Endothelial cell of umbilical vein (primary cell): Measurements from ENCODE around the gene POLR2H. TPM values are rescaled to one million over a fixed set of nuclear protein-coding genes. Genes with fewer than 3 reads are reported as not detected.

Experiments used
- BruUV-seq: library from RNA; stranded (reverse); fragments of 400-500 nt; replicated peaks from 2 replicates; lab custom pipeline; 2021; lab: Mats Ljungman, UMichigan
- CTCF ChIA-PET: fragments of 300-600, 350-600 bp; sonication (Branson Sonifier 250); formaldehyde crosslinking; loops from one replicate; lab custom pipeline; 2021; ENCODE audit warnings: antibody characterized with exemption, inconsistent platforms; lab: Charles Lee
- POLR2A ChIA-PET: fragments of 300-600, 350-600 bp; sonication (Branson Sonifier 250); formaldehyde crosslinking; loops from one replicate; lab custom pipeline; 2021; ENCODE audit warnings: antibody characterized with exemption, inconsistent platforms; lab: Charles Lee
- DNase-seq: peaks from one replicate; pipeline ENCODE4 v3.0.0-alpha.2; 2011; ENCODE audit warnings: low read depth, low spot score
- FAIRE-seq: peaks from 2 replicates; lab custom pipeline; 2011; peaks lifted over from hg19 to GRCh38; lab: Jason Lieb, UNC
- H2AFZ ChIP-seq: 2 replicates; pipeline ENCODE4 v1.6.0; 2012; ENCODE audit warnings: low read depth, low read length, control low read depth, inconsistent platforms
- H3K27ac ChIP-seq: 2 replicates; pipeline ENCODE4 v1.5.1; 2011; ENCODE audit warnings: low read depth, mild to moderate bottlenecking, control low read depth, low read length, moderate library complexity; ENCODE audit not compliant: insufficient read depth
- H3K27me3 ChIP-seq, 2 experiments: 2 replicates each; pipeline versions ENCODE4 v1.6.0 to v1.6.1; 2011; ENCODE audit warnings: low read length in 2 of 2, mixed read lengths in 1 of 2; ENCODE audit not compliant: control insufficient read depth in 2 of 2, insufficient read depth in 2 of 2
- H3K36me3 ChIP-seq, 2 experiments: 2 replicates in 1 of 2; 3 replicates in 1 of 2; pipeline ENCODE4 v1.5.1; 2011; ENCODE audit warnings: low read length in 2 of 2, mild to moderate bottlenecking in 1 of 2, moderate library complexity in 1 of 2; ENCODE audit not compliant: control insufficient read depth in 2 of 2, insufficient read depth in 2 of 2; ENCODE audit errors: extremely low read depth in 1 of 2
- H3K4me1 ChIP-seq: 3 replicates; pipeline ENCODE4 v1.5.1; 2011; ENCODE audit warnings: mild to moderate bottlenecking, low read length; ENCODE audit not compliant: control insufficient read depth, insufficient read depth; ENCODE audit errors: extremely low read depth
- H3K4me2 ChIP-seq: 2 replicates; pipeline ENCODE4 v1.6.1; 2011; ENCODE audit warnings: low read length, control low read depth, mixed read lengths; ENCODE audit not compliant: insufficient read depth
- H3K4me3 ChIP-seq, 3 experiments: fragments of 200-600 bp in 1 of 3; sonication (generic), shearing (Covaris generic) in 1 of 3; replicated peaks in 1 of 3; 2 replicates each; pipeline ENCODE4 v1.5.1; 2011 to 2016; ENCODE audit warnings: control low read depth in 3 of 3, low read length in 3 of 3, mild to moderate bottlenecking in 2 of 3, inconsistent platforms in 1 of 3, low read depth in 1 of 3, moderate library complexity in 1 of 3; ENCODE audit not compliant: insufficient read depth in 1 of 3
- H3K79me2 ChIP-seq: 2 replicates; pipeline ENCODE4 v1.6.0; 2012; ENCODE audit warnings: low read length, inconsistent platforms; ENCODE audit not compliant: control insufficient read depth, insufficient read depth
- H3K9ac ChIP-seq: replicated peaks from 2 replicates; pipeline ENCODE3; 2011; ENCODE audit warnings: low read length, control low read depth; ENCODE audit not compliant: insufficient read depth; ENCODE audit errors: extremely low read depth
- H3K9me1 ChIP-seq: replicated peaks from 3 replicates; pipeline ENCODE4 v1.6.0; 2011; ENCODE audit warnings: mild to moderate bottlenecking, low read length; ENCODE audit not compliant: control insufficient read depth, insufficient read depth; ENCODE audit errors: extremely low read depth
- H3K9me3 ChIP-seq: replicated peaks from 2 replicates; pipeline ENCODE4 v1.5.1; 2012; ENCODE audit warnings: low read length, inconsistent platforms; ENCODE audit not compliant: control insufficient read depth, insufficient read depth
- H4K20me1 ChIP-seq: replicated peaks from 2 replicates; pipeline ENCODE3; 2011; ENCODE audit warnings: mild to moderate bottlenecking, low read length; ENCODE audit not compliant: control insufficient read depth, insufficient read depth; ENCODE audit errors: extremely low read depth
- EZH2 ChIP-seq: IDR thresholded peaks from 2 replicates; pipeline ENCODE4 v1.6.1; 2012; ENCODE audit warnings: borderline replicate concordance, low read depth, mild to moderate bottlenecking, moderate library complexity, low read length, inconsistent platforms; ENCODE audit not compliant: severe bottlenecking
- FOS ChIP-seq: IDR thresholded peaks from 2 replicates; pipeline ENCODE4 v1.6.1; 2011; ENCODE audit warnings: mild to moderate bottlenecking, low read length, moderate library complexity, borderline replicate concordance; ENCODE audit not compliant: insufficient read depth
- GATA2 ChIP-seq: IDR thresholded peaks from 2 replicates; pipeline ENCODE4 v1.7.0; 2011; ENCODE audit warnings: low read depth, mild to moderate bottlenecking, moderate library complexity, mixed read lengths, low read length; ENCODE audit not compliant: insufficient read length, insufficient read depth
- MYC ChIP-seq: IDR thresholded peaks from one replicate; pipeline ENCODE4 v1.6.1; 2011; ENCODE audit warnings: mild to moderate bottlenecking, low read depth, low read length
- POLR2A ChIP-seq: IDR thresholded peaks from 2 replicates; pipeline ENCODE4 v1.6.1; 2012; ENCODE audit warnings: low read depth, mild to moderate bottlenecking, control low read depth, low read length
- POLR2AphosphoS5 ChIP-seq: IDR thresholded peaks from 2 replicates; pipeline ENCODE4 v1.6.1; 2012; ENCODE audit warnings: low read depth, mild to moderate bottlenecking, control low read depth, low read length, moderate library complexity; ENCODE audit not compliant: insufficient read depth
- dilution Hi-C: fragments of 300-500 bp; cut with MboI; formaldehyde crosslinking; loops from one replicate; pipeline ENCODE4 v1.15.0; 2019; ENCODE audit warnings: low sequenced_read_pairs; ENCODE audit not compliant: extremely low pct_ligation_motif_present
- intact Hi-C: fragments of 100-400 bp; cut with micrococcal nuclease; formaldehyde crosslinking; loops from one replicate; pipeline ENCODE4 v1.10.0; 2022
- polyA plus RNA-seq, 4 experiments: library from polyadenylated mRNA; depleted of rRNA in 3 of 4; stranded (reverse) in 3 of 4; unstranded in 1 of 4; fragments of >200 nt; gene quantifications; 2 replicates each; pipeline versions ENCODE4 v1.2.1 to v1.2.3, GENCODE V29; 2011 to 2012; ENCODE audit warnings: missing spikeins in 1 of 4
- total RNA-seq: library from RNA; stranded (reverse); gene quantifications from 2 replicates; pipeline ENCODE4 v1.2.3, GENCODE V29; 2021
- TF ChIP-seq, protein P1 (sequence below): IDR thresholded peaks from 2 replicates; pipeline ENCODE4 v1.6.1; 2011; ENCODE audit not compliant: insufficient read depth, insufficient read length
- TF ChIP-seq, protein P2 (sequence below), 2 donors: IDR thresholded peaks; 1 replicate in 1 of 2; 2 replicates in 1 of 2; pipeline ENCODE4 v1.5.1; 2011; ENCODE audit warnings: low read length in 2 of 2, mild to moderate bottlenecking in 2 of 2, moderate library complexity in 2 of 2, control low read depth in 1 of 2, inconsistent platforms in 1 of 2, low read depth in 1 of 2; ENCODE audit not compliant: insufficient read depth in 1 of 2; ENCODE audit errors: extremely low read depth in 1 of 2

Gene POLR2H
- total and polyA plus RNA-seq, 2 donors (not counting 3 experiments of a cell fraction or from before 2014, with no cell fraction given), result 89.0 to 276 TPM

DNA sequence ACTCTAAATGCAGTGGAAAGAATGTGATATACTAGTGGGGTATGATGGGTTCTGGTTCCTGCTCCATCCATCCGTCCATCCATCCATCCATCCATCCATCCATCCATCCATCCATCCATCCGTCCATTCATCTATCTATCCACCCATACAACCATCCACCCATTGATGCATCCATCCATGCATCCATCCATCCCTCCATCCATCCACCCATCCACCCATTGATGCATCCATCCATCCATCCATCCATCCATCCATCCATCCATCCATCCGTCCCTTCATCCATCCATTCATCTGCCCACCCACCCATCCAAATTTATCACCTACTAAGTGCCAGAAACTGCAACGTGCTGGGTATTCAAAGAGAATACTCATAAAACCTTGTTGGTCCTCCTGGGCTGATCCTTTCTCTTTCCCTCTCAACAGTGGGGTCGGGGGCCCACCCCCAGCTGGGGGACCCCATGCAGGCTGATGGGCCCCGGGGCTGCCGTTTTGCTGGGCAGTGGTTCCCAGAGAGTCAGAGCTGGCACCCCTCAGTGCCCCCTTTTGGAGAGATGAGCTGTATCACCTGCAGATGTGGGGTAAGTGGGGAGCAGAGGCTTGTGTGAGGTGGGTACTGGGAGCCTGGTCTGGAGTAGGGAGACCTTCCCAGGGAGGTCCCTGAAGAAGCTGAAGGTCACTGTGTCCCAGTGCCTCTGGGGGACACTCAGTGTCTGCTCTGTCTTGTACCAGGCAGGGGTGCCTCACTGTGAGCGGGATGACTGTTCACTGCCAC is 26.8 kb downstream of the POLR2H start:
- Histone ChIP-seq H3K27ac (no peak overlapping the region), H3K9ac (no peak overlapping the region), H3K36me3 (no peaks in the 10 kb centered on the region), H3K4me3 (no peak overlapping the region), H3K4me2 (no peak overlapping the region), H4K20me1 (no peaks in the 10 kb centered on the region), H3K79me2 (no peaks in the 10 kb centered on the region), H3K9me3 (no peaks in the 10 kb centered on the region), H3K9me1 (no peaks in the 10 kb centered on the region), H3K27me3 (peaks cover 12 to 18% of the 10 kb centered on the region in 2 experiments), H3K4me1 (no peaks in the 10 kb centered on the region), H2AFZ (no peak overlapping the region)
- BruUV-seq, result no TSS peak
- dilution Hi-C loops, result no loop called here
- ChIA-PET CTCF (interaction anchor here (1.6 to 6.9 kb wide), 2 partner anchors 16 to 154 kb away, joined by 4 to 52 read pairs; no protein-coding TSS in a partner anchor), POLR2A (no interaction called here)
- FAIRE-seq, result no peak
- intact Hi-C loops, result no loop called here
- DNase-seq, result no peak
- TF ChIP-seq GATA2 (no peak), EZH2 (no peak), MYC (no peak), FOS (no peak), POLR2A (no peak), POLR2AphosphoS5 (no peak)
- TF ChIP-seq, protein P1, sequence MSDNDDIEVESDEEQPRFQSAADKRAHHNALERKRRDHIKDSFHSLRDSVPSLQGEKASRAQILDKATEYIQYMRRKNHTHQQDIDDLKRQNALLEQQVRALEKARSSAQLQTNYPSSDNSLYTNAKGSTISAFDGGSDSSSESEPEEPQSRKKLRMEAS, result no peak
- TF ChIP-seq, protein P2, sequence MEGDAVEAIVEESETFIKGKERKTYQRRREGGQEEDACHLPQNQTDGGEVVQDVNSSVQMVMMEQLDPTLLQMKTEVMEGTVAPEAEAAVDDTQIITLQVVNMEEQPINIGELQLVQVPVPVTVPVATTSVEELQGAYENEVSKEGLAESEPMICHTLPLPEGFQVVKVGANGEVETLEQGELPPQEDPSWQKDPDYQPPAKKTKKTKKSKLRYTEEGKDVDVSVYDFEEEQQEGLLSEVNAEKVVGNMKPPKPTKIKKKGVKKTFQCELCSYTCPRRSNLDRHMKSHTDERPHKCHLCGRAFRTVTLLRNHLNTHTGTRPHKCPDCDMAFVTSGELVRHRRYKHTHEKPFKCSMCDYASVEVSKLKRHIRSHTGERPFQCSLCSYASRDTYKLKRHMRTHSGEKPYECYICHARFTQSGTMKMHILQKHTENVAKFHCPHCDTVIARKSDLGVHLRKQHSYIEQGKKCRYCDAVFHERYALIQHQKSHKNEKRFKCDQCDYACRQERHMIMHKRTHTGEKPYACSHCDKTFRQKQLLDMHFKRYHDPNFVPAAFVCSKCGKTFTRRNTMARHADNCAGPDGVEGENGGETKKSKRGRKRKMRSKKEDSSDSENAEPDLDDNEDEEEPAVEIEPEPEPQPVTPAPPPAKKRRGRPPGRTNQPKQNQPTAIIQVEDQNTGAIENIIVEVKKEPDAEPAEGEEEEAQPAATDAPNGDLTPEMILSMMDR (IDR thresholded peaks at IDR 0.05; ENCODE audit: extremely low read depth in 1 of 2, insufficient read depth in 1 of 2, low read depth in 1 of 2, low read length in 2 of 2), result no peak
